WTC11 (cell line): ENCODE results near the gene GFM2. TPM values are rescaled to one million over a fixed set of nuclear protein-coding genes. Genes with fewer than 3 reads are reported as not detected.
A peak's percentile ranks its signal among the peaks of the same experiment; 100 is the strongest.

Source experiments
- ARID4B ChIP-seq: sonication (generic); formaldehyde crosslinking; IDR thresholded peaks from 2 replicates; pipeline ENCODE4 v1.8.0; 2023; ENCODE audit warnings: missing genetic modification reagents, mild to moderate bottlenecking, borderline replicate concordance
- ATF6 ChIP-seq: sonication (generic); formaldehyde crosslinking; IDR thresholded peaks from 2 replicates; pipeline ENCODE4 v1.8.1; 2023; ENCODE audit warnings: mild to moderate bottlenecking, missing genetic modification reagents
- CREB1 ChIP-seq: sonication (generic); formaldehyde crosslinking; IDR thresholded peaks from 2 replicates; pipeline ENCODE4 v1.8.0; 2023; ENCODE audit warnings: mild to moderate bottlenecking, missing genetic modification reagents
- E2F1 ChIP-seq: sonication (generic); formaldehyde crosslinking; IDR thresholded peaks from 2 replicates; pipeline ENCODE4 v1.8.0; 2022; ENCODE audit warnings: mild to moderate bottlenecking, missing genetic modification reagents
- E2F4 ChIP-seq: sonication (generic); formaldehyde crosslinking; IDR thresholded peaks from 2 replicates; pipeline ENCODE4 v1.8.1; 2022; ENCODE audit warnings: low read depth, mild to moderate bottlenecking, moderate library complexity, missing genetic modification reagents, borderline replicate concordance
- ELF4 ChIP-seq: sonication (generic); formaldehyde crosslinking; IDR thresholded peaks from 2 replicates; pipeline ENCODE4 v1.8.1; 2022; ENCODE audit warnings: low read depth, mild to moderate bottlenecking, moderate library complexity, missing genetic modification reagents
- FOXP1 ChIP-seq: sonication (generic); formaldehyde crosslinking; IDR thresholded peaks from 2 replicates; pipeline ENCODE4 v1.8.0; 2022; ENCODE audit warnings: missing genetic modification reagents, mild to moderate bottlenecking, moderate library complexity, borderline replicate concordance
- FOXP4 ChIP-seq: sonication (generic); formaldehyde crosslinking; IDR thresholded peaks from 2 replicates; pipeline ENCODE4 v1.8.0; 2022; ENCODE audit warnings: mild to moderate bottlenecking, missing genetic modification reagents
- GRHL2 ChIP-seq: fragments of 250-450 bp; sonication (Bioruptor Pico); IDR thresholded peaks from 2 replicates; pipeline ENCODE4 v1.8.0; 2022; ENCODE audit warnings: mild to moderate bottlenecking, moderate library complexity; ENCODE audit not compliant: insufficient replicate concordance, severe bottlenecking
- HMGXB4 ChIP-seq: sonication (generic); formaldehyde crosslinking; IDR thresholded peaks from 2 replicates; pipeline ENCODE4 v1.8.1; 2023; ENCODE audit warnings: mild to moderate bottlenecking, moderate library complexity, missing genetic modification reagents
- MAX ChIP-seq: sonication (generic); formaldehyde crosslinking; IDR thresholded peaks from 2 replicates; pipeline ENCODE4 v1.8.0; 2022; ENCODE audit warnings: mild to moderate bottlenecking, missing genetic modification reagents
- MYBL2 ChIP-seq: sonication (generic); formaldehyde crosslinking; IDR thresholded peaks from 2 replicates; pipeline ENCODE4 v1.8.1; 2023; ENCODE audit warnings: mild to moderate bottlenecking, moderate library complexity, missing genetic modification reagents
- NR1H2 ChIP-seq: sonication (generic); formaldehyde crosslinking; IDR thresholded peaks from 2 replicates; pipeline ENCODE4 v1.9.0; 2021; ENCODE audit warnings: mild to moderate bottlenecking, moderate library complexity, missing genetic modification reagents
- SMAD4 ChIP-seq: sonication (generic); formaldehyde crosslinking; IDR thresholded peaks from 2 replicates; pipeline ENCODE4 v1.8.0; 2022; ENCODE audit warnings: mild to moderate bottlenecking, missing genetic modification reagents
- TP53 ChIP-seq: sonication (generic); formaldehyde crosslinking; IDR thresholded peaks from 2 replicates; pipeline ENCODE4 v1.8.1; 2023; ENCODE audit warnings: mild to moderate bottlenecking, missing genetic modification reagents
- USF1 ChIP-seq: sonication (generic); formaldehyde crosslinking; IDR thresholded peaks from 2 replicates; pipeline ENCODE4 v1.8.0; 2022; ENCODE audit warnings: mild to moderate bottlenecking, missing genetic modification reagents
- USF2 ChIP-seq: sonication (generic); formaldehyde crosslinking; IDR thresholded peaks from 2 replicates; pipeline ENCODE4 v1.8.1; 2023; ENCODE audit warnings: mild to moderate bottlenecking, missing genetic modification reagents, moderate library complexity
- ZMAT4 ChIP-seq: fragments of 250-450 bp; sonication (Bioruptor Pico); IDR thresholded peaks from 2 replicates; pipeline ENCODE4 v1.9.0; 2021; ENCODE audit warnings: mild to moderate bottlenecking
- ZNF263 ChIP-seq: sonication (generic); formaldehyde crosslinking; IDR thresholded peaks from 2 replicates; pipeline ENCODE4 v1.8.1; 2022; ENCODE audit warnings: low read depth, mild to moderate bottlenecking, moderate library complexity, missing genetic modification reagents
- ZNF416 ChIP-seq: fragments of 250-450 bp; sonication (Bioruptor Pico); IDR thresholded peaks from 2 replicates; pipeline ENCODE4 v1.9.0; 2021; ENCODE audit warnings: mild to moderate bottlenecking, inconsistent platforms
- total RNA-seq: library from RNA; stranded (reverse); gene quantifications from 3 replicates; pipeline ENCODE4 v1.2.3, GENCODE V29; 2021

Gene GFM2
- total RNA-seq, 1 experiment from 2014 or later, result 31.6 TPM

GRCh38 chr5:74766849-74767578, at the start of gene GFM2, which contains the start of gene NSA2 (continued):
- peak; percentile 88; the same call in 1 of the 2 replicates for TF ChIP-seq ARID4B (CRISPR knock-in tag)
- no peak for TF ChIP-seq TP53 (CRISPR knock-in tag)
- TF ChIP-seq MYBL2 (CRISPR knock-in tag), result 0 out of 2 replicates have a peak, but pooled peaks have one; percentile 62
- no peak for TF ChIP-seq ZNF263 (CRISPR knock-in tag)
- no peak for TF ChIP-seq E2F4
- no peak for TF ChIP-seq ATF6
- TF ChIP-seq HMGXB4 (CRISPR knock-in tag), result 0 out of 2 replicates have a peak, but pooled peaks have one; percentile 68
- peak; percentile 31; the same call in 1 of the 2 replicates for TF ChIP-seq SMAD4
- TF ChIP-seq ZNF416 (CRISPR knock-in tag), result no peak
- TF ChIP-seq USF1 (CRISPR knock-in tag), result peak; percentile 53; the same call in 1 of the 2 replicates
- no peak for TF ChIP-seq NR1H2 (CRISPR knock-in tag)
- TF ChIP-seq USF2, result 0 out of 2 replicates have a peak, but pooled peaks have one; percentile 31
- TF ChIP-seq FOXP1 (CRISPR knock-in tag), result peak; percentile 71; the same call in 1 of the 2 replicates
- peak; percentile 31; the same call in 1 of the 2 replicates for TF ChIP-seq FOXP4 (CRISPR knock-in tag)
- TF ChIP-seq GRHL2 (CRISPR knock-in tag), result no peak
- TF ChIP-seq ZMAT4 (CRISPR knock-in tag), result no peak
- no peak for TF ChIP-seq CREB1 (CRISPR knock-in tag)
- TF ChIP-seq E2F1 (CRISPR knock-in tag), result no peak
- no peak for TF ChIP-seq ELF4
- TF ChIP-seq MAX, result peak; percentile 73
